ENCODE results near the gene OR6C70.

- TF ChIP-seq, protein P1, sequence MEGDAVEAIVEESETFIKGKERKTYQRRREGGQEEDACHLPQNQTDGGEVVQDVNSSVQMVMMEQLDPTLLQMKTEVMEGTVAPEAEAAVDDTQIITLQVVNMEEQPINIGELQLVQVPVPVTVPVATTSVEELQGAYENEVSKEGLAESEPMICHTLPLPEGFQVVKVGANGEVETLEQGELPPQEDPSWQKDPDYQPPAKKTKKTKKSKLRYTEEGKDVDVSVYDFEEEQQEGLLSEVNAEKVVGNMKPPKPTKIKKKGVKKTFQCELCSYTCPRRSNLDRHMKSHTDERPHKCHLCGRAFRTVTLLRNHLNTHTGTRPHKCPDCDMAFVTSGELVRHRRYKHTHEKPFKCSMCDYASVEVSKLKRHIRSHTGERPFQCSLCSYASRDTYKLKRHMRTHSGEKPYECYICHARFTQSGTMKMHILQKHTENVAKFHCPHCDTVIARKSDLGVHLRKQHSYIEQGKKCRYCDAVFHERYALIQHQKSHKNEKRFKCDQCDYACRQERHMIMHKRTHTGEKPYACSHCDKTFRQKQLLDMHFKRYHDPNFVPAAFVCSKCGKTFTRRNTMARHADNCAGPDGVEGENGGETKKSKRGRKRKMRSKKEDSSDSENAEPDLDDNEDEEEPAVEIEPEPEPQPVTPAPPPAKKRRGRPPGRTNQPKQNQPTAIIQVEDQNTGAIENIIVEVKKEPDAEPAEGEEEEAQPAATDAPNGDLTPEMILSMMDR (IDR thresholded peaks at IDR 0.05; ENCODE audit: low read depth, low read length, missing input control), result no peak
- TF ChIP-seq YY1 (IDR thresholded peaks at IDR 0.05) (no peak), JUND (IDR thresholded peaks at IDR 0.05) (no peak), REST (IDR thresholded peaks at IDR 0.05) (no peak), EGR1 (IDR thresholded peaks at IDR 0.05; ENCODE audit: low read depth in 2 of 2) (no peak), GABPA (IDR thresholded peaks at IDR 0.05 in 1 of 2, conservative IDR thresholded peaks at IDR 0.05 in 1 of 2) (no peak), RAD21 (IDR thresholded peaks at IDR 0.05) (no peak), SP1 (IDR thresholded peaks at IDR 0.05) (no peak), ATF3 (IDR thresholded peaks at IDR 0.05) (no peak), NR2F2 (IDR thresholded peaks at IDR 0.05) (no peak), HNF4A (conservative IDR thresholded peaks at IDR 0.05) (no peak), TAF1 (conservative IDR thresholded peaks at IDR 0.05) (no peak)
- TF ChIP-seq, protein P2, sequence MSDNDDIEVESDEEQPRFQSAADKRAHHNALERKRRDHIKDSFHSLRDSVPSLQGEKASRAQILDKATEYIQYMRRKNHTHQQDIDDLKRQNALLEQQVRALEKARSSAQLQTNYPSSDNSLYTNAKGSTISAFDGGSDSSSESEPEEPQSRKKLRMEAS (IDR thresholded peaks at IDR 0.05), result no peak
Measured at GRCh38 chr12:55425954-55426353, 44.0 kb downstream of the OR6C70 start, which contains the start of gene OR6C76.

All from liver (tissue), 3 donors.